Lower leg skin (tissue), 3 donors: Measurements from ENCODE around the gene SHISA3.

ENCODE experiments used
- CTCF ChIP-seq, 3 donors: fragments of 450-650 bp; IDR thresholded peaks; one replicate each; pipeline ENCODE4 v1.5.1; 2016; ENCODE audit warnings: antibody characterized with exemption in 3 of 3, mild to moderate bottlenecking in 3 of 3, moderate library complexity in 2 of 3
- POLR2A ChIP-seq, 2 donors: fragments of 450-650 bp; IDR thresholded peaks; one replicate each; pipeline ENCODE4 v1.6.1; 2016 to 2017; ENCODE audit warnings: antibody characterized with exemption in 2 of 2, mild to moderate bottlenecking in 1 of 2, moderate library complexity in 1 of 2

GRCh38 chr4:42391355-42391664, 6.0 kb upstream of the SHISA3 start:
- TF ChIP-seq CTCF (IDR thresholded peaks at IDR 0.05) (no peak), POLR2A (IDR thresholded peaks at IDR 0.05) (no peak)
